ENCODE measurements around the gene CFAP69. TPM values are rescaled to one million over a fixed set of nuclear protein-coding genes. Genes with fewer than 3 reads are reported as not detected.

Gene CFAP69
- total RNA-seq, 1 experiment from 2014 or later = 4.1 TPM

DNA sequence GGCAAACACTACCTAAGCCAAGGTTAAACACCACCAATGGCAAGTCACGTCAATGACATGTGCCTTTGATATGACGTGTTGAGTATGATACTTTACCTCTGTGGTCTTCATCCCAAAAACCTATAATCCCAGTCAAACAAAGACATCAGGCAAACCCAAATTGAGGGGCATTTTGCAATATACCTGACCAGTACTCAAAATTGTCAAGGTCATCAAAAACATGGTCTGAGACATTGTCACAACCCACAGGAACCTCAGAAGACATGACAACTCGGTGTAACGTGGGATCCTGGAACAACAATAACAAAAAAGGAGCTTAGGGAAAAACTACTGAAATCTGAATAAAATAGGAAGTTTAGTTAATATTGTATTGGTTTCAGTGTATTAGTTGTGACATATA lies 68.9 kb downstream of the CFAP69 start:
- RAD21 ChIA-PET (ENCODE audit: low non-redundant PET in 1 of 2, low total read pairs in 2 of 2, uncharacterized antibody in 2 of 2, unreplicated experiment in 2 of 2) = no interaction called here

GRCh38 chr7:90320014-90320413 lies 75.0 kb downstream of the CFAP69 start:
- RAD21 ChIA-PET (ENCODE audit: low non-redundant PET in 1 of 2, low total read pairs in 2 of 2, uncharacterized antibody in 2 of 2, unreplicated experiment in 2 of 2) = no interaction called here
- DNase-seq (ENCODE audit: low read depth, low spot score) (no peak), ATAC-seq (no peak)
- no peak overlapping the region for H3K27ac ChIP-seq (ENCODE audit: low read depth, low read length)
- no peak overlapping the region for H3K9ac ChIP-seq (ENCODE audit: low read length)
- BruUV-seq (replicated peaks) = no TSS peak
- POLR2A ChIA-PET = no interaction called here
- intact Hi-C loops (cut with micrococcal nuclease) = no loop called here
- H3K27me3 ChIP-seq (ENCODE audit: insufficient read depth, low read length) = no peaks in the 10 kb centered on the region
- no peak overlapping the region for H3K4me3 ChIP-seq (replicated peaks in 1 of 2; ENCODE audit: low read depth in 1 of 2, low read length in 2 of 2)
- no peaks in the 10 kb centered on the region for H4K20me1 ChIP-seq (ENCODE audit: insufficient read depth)
- H3K79me2 ChIP-seq (ENCODE audit: insufficient read depth, low read length) = no peaks in the 10 kb centered on the region
- no peaks in the 10 kb centered on the region for H3K9me3 ChIP-seq (ENCODE audit: control insufficient read depth in 1 of 2, insufficient read depth in 1 of 2, low read depth in 1 of 2, low read length in 2 of 2)
- no peak overlapping the region for H2AFZ ChIP-seq (ENCODE audit: low read depth, low read length, poor library complexity, severe bottlenecking)
- H3K9me2 ChIP-seq (ENCODE audit: insufficient read depth) = no peaks in the 10 kb centered on the region
- no peaks in the 10 kb centered on the region for H3K36me3 ChIP-seq (ENCODE audit: control insufficient read depth in 1 of 2, insufficient read depth in 2 of 2, low read length in 2 of 2)
- CTCF ChIA-PET = no interaction called here
- no peak overlapping the region for H3K4me2 ChIP-seq (ENCODE audit: low read length)
- no peaks in the 10 kb centered on the region for H3K4me1 ChIP-seq (ENCODE audit: control insufficient read depth in 1 of 2, insufficient read depth in 2 of 2, low read length in 2 of 2)
- TF ChIP-seq CTCF (IDR thresholded peaks at IDR 0.05 in 2 of 3, conservative IDR thresholded peaks at IDR 0.05 in 1 of 3; ENCODE audit: borderline replicate concordance in 1 of 3, insufficient read depth in 1 of 3, low read depth in 2 of 3, low read length in 2 of 3) (no peak), EZH2 (IDR thresholded peaks at IDR 0.05) (no peak), RAD21 (IDR thresholded peaks at IDR 0.05; ENCODE audit: low read depth) (no peak), POLR2AphosphoS5 (IDR thresholded peaks at IDR 0.05; ENCODE audit: low read depth, low read length) (no peak), SP1 (IDR thresholded peaks at IDR 0.05; ENCODE audit: low read depth) (no peak), EZH2phosphoT487 (IDR thresholded peaks at IDR 0.05; ENCODE audit: borderline replicate concordance) (no peak), ATF3 (IDR thresholded peaks at IDR 0.05) (no peak), YY1 (IDR thresholded peaks at IDR 0.05; ENCODE audit: extremely low read depth, insufficient replicate concordance, low read depth, low read length) (no peak), CBX3 (IDR thresholded peaks at IDR 0.05; ENCODE audit: low read depth) (no peak)
- TF ChIP-seq, protein P1, sequence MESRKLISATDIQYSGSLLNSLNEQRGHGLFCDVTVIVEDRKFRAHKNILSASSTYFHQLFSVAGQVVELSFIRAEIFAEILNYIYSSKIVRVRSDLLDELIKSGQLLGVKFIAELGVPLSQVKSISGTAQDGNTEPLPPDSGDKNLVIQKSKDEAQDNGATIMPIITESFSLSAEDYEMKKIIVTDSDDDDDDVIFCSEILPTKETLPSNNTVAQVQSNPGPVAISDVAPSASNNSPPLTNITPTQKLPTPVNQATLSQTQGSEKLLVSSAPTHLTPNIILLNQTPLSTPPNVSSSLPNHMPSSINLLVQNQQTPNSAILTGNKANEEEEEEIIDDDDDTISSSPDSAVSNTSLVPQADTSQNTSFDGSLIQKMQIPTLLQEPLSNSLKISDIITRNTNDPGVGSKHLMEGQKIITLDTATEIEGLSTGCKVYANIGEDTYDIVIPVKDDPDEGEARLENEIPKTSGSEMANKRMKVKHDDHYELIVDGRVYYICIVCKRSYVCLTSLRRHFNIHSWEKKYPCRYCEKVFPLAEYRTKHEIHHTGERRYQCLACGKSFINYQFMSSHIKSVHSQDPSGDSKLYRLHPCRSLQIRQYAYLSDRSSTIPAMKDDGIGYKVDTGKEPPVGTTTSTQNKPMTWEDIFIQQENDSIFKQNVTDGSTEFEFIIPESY (IDR thresholded peaks at IDR 0.05; ENCODE audit: extremely low read depth, insufficient replicate concordance, low read length) = no peak
- TF ChIP-seq, protein P2, sequence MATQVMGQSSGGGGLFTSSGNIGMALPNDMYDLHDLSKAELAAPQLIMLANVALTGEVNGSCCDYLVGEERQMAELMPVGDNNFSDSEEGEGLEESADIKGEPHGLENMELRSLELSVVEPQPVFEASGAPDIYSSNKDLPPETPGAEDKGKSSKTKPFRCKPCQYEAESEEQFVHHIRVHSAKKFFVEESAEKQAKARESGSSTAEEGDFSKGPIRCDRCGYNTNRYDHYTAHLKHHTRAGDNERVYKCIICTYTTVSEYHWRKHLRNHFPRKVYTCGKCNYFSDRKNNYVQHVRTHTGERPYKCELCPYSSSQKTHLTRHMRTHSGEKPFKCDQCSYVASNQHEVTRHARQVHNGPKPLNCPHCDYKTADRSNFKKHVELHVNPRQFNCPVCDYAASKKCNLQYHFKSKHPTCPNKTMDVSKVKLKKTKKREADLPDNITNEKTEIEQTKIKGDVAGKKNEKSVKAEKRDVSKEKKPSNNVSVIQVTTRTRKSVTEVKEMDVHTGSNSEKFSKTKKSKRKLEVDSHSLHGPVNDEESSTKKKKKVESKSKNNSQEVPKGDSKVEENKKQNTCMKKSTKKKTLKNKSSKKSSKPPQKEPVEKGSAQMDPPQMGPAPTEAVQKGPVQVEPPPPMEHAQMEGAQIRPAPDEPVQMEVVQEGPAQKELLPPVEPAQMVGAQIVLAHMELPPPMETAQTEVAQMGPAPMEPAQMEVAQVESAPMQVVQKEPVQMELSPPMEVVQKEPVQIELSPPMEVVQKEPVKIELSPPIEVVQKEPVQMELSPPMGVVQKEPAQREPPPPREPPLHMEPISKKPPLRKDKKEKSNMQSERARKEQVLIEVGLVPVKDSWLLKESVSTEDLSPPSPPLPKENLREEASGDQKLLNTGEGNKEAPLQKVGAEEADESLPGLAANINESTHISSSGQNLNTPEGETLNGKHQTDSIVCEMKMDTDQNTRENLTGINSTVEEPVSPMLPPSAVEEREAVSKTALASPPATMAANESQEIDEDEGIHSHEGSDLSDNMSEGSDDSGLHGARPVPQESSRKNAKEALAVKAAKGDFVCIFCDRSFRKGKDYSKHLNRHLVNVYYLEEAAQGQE (IDR thresholded peaks at IDR 0.05; ENCODE audit: low read depth) = no peak

More for the DNA sequence above, 68.9 kb downstream of the CFAP69 start:
- Histone ChIP-seq H3K27ac (ENCODE audit: low read depth, low read length) (no peak overlapping the region), H3K4me3 (replicated peaks in 1 of 2; ENCODE audit: low read depth in 1 of 2, low read length in 2 of 2) (no peak overlapping the region), H2AFZ (ENCODE audit: low read depth, low read length, poor library complexity, severe bottlenecking) (no peak overlapping the region), H3K79me2 (ENCODE audit: insufficient read depth, low read length) (no peaks in the 10 kb centered on the region), H3K9me2 (ENCODE audit: insufficient read depth) (no peaks in the 10 kb centered on the region), H4K20me1 (ENCODE audit: insufficient read depth) (no peaks in the 10 kb centered on the region), H3K4me2 (ENCODE audit: low read length) (no peak overlapping the region), H3K27me3 (ENCODE audit: insufficient read depth, low read length) (no peaks in the 10 kb centered on the region), H3K36me3 (ENCODE audit: control insufficient read depth in 1 of 2, insufficient read depth in 2 of 2, low read length in 2 of 2) (no peaks in the 10 kb centered on the region), H3K4me1 (ENCODE audit: control insufficient read depth in 1 of 2, insufficient read depth in 2 of 2, low read length in 2 of 2) (no peaks in the 10 kb centered on the region), H3K9ac (ENCODE audit: low read length) (no peak overlapping the region), H3K9me3 (ENCODE audit: control insufficient read depth in 1 of 2, insufficient read depth in 1 of 2, low read depth in 1 of 2, low read length in 2 of 2) (no peaks in the 10 kb centered on the region)
- POLR2A ChIA-PET = no interaction called here
- DNase-seq (ENCODE audit: low read depth, low spot score) (no peak), ATAC-seq (no peak)
- TF ChIP-seq EZH2phosphoT487 (IDR thresholded peaks at IDR 0.05; ENCODE audit: borderline replicate concordance) = no peak
- CTCF ChIA-PET = interaction anchor here (2.5 to 2.7 kb wide), 2 partner anchors 16 to 114 kb away, joined by 12 to 20 read pairs; no protein-coding TSS in a partner anchor
- no TSS peak for BruUV-seq (replicated peaks)
- intact Hi-C loops (cut with micrococcal nuclease) = loop anchor here (5.0 kb wide), 1 partner anchor 113 kb away; no protein-coding TSS in a partner anchor
